Posterior vena cava (tissue), 2 donors: ENCODE results near the gene VPS37B. TPM values are rescaled to one million over a fixed set of nuclear protein-coding genes. Genes with fewer than 3 reads are reported as not detected.
"Not testable (repeated sequence)": the region's sequence is repeated elsewhere in the genome, so short reads cannot be mapped to it uniquely, and the experiment has no call there.

Experiments used
- DNase-seq: peaks from one replicate; pipeline ENCODE4 v3.0.0-alpha.2; 2020; ENCODE audit warnings: low spot score
- intact Hi-C, 2 donors: fragments of 100-400 bp; cut with DNase I; formaldehyde crosslinking; loops; one replicate each; pipeline versions ENCODE4 v1.14.1 to v1.14.2; 2022 to 2023
- total RNA-seq, 2 donors: library from RNA; stranded (reverse); fragmentation: NEBNext Ultra II Directional; extraction: Animal tissue kit (Norgen Biotek cat#: 25700); gene quantifications; one replicate each; pipeline ENCODE4 v1.2.1, GENCODE V29; 2021
- donor health status: DM: yes; HTN: yes; CAD: no.
- donor health status: DM: yes; HTN: yes; CAD: no.

The VPS37B gene
- total RNA-seq, 2 donors from 2014 or later, result 18.3 to 22.3 TPM

DNA sequence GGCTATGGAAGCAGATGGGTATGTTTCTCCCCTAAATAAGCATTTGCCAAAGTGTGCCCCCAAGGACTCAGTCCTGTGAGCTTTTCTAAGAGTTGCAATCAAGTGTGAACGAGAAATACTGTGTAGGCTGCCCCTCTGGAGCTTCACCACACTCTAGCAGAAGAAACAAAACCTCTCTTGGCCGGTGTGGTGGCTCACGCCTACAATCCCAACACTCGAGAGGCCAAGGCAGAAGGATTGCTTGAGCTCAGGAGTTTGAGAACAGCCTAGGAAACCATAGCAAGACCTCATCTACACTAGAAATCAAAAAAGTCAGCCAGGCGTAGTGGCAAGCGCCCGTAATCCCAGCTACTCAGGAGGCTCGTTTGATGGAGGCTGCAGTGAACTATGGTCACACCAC lies 9.8 kb downstream of the VPS37B start:
- DNase-seq, result no peak
- intact Hi-C loops, result no loop called here

DNA sequence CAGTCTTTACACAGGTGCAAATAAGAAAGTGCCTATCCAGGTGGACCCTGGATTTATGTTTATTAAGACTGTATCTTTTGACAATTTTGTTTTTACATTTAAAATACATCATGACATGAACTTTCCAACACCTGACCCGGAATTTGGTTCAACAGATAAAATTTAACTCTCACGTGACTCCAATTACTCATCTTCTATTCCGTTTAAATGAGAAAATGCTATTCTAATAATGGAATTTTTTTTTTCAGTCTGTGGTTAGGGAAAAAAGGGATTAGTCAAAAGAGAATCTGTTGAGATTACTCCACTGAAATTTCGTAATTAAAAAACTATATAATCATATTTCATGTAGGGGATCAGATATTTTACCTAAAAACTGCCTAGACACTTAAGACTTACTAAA lies 11.1 kb downstream of the VPS37B start:
- intact Hi-C loops, result no loop called here

DNA sequence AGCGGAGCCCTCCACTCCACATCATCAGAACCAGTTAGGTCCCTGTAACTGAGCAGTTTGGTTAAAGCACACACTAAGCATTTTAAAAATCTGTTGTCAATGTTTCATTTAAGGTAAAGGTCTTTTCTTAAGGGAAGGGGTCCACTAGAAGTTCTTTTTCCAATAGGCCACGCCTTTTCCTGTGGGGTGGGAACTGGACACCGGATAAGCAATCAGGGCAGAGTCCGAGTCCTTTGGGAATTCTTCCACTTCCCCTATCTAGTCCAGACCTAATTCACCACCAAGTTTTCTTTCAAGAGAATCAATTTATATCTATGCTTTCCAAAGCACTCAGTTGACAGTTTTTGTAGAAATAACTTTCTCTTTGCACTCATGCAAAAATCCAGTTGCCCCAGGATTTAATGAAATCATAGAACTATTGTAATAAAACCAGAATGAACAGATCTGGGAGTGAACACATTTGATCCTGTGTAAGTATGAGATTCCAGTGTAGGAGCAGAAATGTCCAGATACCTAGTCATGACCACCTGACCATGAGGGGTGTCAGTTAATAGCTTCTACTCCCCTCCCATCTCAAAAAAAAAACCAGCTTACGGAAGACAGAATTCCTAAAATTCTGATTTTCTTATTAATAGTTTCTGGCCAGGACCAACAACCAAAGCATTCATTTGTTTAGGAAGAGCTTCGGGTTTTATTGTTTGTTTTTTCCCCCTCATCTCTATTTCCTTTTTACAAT lies 11.7 kb downstream of the VPS37B start:
- no peak for DNase-seq
- intact Hi-C loops, result no loop called here

More for the DNA sequence above, 11.1 kb downstream of the VPS37B start:
- DNase-seq, result no peak

DNA sequence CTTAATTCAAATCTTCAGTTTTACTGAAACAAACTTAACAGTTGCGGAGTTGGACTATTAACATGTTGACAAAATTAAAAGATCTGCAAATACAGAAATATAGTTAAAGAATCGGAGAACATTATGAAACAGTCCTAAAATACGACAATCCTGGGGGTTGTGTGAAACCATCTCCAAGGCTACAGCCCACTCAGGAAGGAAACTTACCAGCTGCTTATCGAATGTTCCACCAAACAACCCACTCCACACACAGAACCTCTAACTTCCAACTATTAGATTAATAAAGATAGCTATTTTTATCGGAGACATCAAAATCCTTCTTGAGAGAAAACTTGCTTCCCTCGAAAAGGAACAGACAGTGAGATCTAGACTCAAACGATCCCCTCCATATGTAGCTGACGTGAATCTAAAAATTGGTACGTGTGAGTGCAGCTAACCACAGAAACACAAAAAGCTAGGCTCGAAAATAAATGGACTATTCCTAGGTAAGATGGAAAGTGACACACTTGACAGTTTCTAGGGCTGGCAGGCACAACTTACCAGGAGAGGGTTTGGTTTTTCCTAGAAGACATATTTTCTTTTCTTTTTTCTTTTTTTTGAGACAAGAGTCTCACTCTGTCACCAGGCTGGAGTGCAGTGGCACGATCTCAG lies 12.9 kb downstream of the VPS37B start:
- intact Hi-C loops, result no loop called here
- DNase-seq, result no peak

DNA sequence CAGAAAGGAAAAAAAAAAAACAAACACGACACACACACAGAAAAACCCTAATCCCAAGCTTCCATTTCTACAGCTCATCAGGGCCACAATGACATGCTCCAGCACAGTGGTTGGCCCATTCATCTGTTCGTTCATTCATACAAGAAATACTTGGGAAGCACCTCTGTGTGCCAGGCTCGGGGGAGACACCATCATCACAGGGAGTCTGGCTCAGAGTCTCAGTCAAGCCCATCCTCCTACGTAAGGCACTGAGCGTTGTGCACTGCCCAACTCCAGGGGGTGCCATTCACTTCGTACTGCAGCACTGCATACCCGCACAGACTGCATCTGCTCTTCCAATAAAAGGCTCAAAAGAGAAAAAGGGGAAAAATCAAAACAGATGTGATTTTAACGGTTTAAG lies 15.3 kb downstream of the VPS37B start:
- DNase-seq, result no peak
- intact Hi-C loops, result loop anchor here in 1 of 2 donors (2.0 kb wide), 1 partner anchor 20 kb away; no protein-coding TSS in a partner anchor

DNA sequence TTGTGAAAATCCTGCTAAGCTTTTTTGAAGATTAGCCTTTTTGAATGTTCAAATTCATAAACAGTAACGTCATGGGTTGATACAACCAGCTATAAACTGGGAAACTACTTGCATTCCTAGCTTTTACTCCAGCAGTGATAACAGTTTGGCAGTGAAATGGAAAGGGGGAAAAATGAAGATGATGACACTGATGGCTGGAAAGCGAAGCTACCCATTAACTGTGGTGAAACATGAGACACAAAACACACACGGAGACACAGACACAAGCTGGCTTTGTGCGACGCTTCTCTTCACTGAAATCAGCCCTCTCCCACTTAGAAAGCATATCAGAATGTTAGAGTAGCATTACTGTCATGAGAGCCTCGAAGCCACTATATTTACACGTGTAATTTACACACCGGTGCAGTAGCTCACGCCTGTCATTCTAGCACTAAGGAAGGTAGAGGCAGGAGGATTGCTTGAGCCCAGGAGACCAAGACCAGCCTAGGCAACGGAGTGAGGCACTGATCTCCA lies 15.7 kb downstream of the VPS37B start:
- intact Hi-C loops, result loop anchor here in 1 of 2 donors (2.0 kb wide), 1 partner anchor 19 kb away; no protein-coding TSS in a partner anchor
- DNase-seq, result no peak

DNA sequence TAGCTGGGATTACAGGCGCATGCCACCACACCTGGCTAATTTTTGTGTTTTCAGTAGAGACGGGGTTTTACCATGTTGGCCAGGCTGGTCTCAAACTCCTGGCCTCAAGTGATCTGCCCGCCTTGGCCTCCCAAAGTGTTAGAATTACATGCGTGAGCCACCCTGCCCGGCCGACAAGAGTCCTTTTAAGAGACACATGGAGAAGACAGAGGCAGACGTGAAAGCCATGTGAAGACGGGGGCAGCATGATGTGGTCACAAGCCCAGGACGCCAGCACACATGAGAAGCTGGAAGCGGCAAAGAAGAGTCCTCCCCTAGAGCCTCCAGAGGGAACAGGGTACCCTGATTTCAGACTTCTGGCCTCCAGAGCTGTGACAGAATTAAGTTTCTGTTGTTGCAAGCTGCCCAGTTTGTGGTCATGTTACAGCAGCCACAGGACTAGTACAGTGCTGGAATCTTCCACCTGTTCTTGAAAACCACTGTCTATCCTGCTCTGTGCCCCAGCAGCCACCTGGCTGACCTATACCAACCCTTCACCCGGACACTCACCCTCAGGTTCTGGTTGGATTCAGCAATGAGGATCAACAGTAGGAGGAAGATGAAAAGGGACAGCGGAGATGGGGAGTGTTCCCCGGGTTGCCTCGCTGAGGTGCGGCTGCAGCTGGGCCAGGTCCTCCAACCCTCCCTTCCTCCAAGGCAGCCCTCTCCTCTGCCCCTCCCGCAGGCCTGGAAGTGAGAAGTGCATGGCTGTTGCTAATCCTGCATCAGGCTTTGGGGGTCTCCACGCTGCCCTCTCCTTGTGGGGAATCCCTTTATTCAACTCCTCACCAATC lies 16.9 kb downstream of the VPS37B start:
- intact Hi-C loops, result no loop called here
- DNase-seq, result no peak

DNA sequence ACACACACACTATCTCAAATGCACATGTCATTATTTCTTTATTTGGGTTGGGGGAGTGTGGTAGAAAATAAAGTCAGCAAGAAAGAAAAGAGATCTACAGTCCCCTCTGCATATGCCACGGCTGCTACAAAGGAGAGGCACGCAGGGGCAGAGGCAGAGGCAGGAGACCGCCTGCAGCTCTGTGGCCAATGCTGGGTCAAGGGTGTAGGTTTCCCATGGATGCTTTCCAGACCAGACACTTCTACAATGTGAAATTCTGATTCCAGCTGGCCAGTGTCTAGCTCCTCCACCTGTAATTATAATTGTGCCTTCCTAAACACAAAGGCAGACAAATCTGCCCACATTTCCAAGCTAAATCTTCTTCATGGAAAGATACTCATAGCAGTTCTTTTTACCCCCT lies 19.2 kb downstream of the VPS37B start:
- intact Hi-C loops, result no loop called here
- DNase-seq, result no peak

DNA sequence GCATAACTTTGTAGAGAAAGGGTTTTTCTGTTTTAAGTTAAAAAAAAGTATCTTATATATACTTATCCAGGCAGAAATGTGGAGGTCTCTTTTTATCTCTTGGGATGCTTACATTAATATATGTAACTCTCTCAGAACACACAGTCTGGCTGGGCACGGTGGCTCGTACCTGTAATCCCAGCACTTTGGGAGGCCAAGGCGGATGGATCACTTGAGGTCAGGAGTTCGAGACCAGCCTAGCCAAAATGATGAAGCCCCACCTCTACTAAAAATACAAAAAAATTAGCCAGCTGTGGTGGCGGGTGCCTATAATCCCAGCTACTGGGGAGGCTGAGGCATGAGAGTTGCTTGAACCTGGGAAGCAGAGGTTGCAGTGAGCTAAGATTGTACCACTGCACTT lies 19.6 kb downstream of the VPS37B start:
- intact Hi-C loops, result not testable (repeated sequence)
- peak; percentile 40 for DNase-seq

DNA sequence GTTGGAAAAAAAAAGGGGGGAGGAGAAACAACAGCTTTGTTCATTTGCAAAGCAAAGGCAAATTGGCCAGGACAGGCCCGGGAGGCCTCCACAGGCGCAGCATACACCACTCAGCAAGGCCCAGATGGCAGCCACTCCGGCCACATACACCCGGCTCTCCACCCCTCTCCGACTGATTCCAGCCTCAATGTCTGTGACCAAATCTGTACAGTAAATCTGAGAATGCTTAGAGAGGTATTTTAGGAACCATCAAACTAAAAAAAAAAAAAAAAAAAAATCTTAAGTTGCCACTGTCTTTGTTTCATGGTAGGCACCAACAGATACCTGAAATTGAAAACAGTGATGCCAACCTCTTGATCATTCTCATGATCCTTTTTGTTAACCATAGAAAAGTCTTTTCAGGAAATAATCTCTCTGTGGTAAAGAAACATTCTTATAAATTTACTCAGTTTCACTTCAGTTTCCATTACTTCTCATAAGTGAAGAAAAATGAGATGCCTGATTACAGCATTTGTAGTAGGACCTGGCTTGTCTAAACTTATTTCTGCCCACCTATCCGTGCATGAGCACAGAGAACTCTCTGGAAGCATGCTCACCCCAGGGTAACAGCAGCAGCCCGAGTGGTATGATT lies 20.2 kb downstream of the VPS37B start:
- DNase-seq, result peak; percentile 26
- intact Hi-C loops, result no loop called here

DNA sequence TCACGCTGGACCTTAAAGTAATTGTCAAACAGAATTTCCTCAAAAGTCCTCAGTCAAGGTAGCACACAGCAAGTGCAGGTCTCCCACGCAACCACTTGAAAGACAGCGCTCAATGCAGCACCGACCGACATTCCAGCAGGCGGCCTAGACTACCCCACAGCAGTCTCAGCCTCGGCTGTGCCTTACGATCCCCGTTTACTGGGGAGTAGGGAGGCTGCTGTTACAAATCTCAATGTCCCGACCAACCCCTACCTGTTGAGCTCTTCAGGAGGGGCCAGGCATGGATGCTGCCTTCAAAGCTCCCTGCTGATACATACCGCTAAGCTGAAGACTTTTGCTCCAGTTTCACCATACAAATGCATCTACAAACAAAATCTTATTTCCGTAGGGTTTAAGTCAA lies 21.8 kb downstream of the VPS37B start:
- intact Hi-C loops, result no loop called here

DNA sequence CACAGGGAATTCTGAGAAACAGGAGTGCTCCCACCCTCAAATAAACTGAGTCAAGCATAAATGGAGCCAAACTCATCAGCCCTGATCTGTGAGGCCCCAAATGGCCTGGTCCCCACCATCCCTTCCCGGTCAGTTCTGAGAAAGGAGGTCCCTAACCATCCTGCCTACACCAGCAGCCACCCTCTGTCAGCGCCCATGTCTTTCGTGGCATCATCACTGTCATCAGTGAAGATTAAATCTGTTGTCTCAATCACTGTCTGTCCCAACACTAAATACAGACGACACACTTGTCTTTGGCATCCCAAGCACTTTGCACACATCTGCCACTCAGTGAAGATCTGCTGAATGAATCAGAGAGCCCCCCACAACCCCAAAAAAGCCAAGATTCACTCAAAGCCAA lies 22.4 kb downstream of the VPS37B start:
- intact Hi-C loops, result no loop called here
- DNase-seq, result peak; percentile 16

More for the DNA sequence above, 21.8 kb downstream of the VPS37B start:
- peak; percentile 72 for DNase-seq

DNA sequence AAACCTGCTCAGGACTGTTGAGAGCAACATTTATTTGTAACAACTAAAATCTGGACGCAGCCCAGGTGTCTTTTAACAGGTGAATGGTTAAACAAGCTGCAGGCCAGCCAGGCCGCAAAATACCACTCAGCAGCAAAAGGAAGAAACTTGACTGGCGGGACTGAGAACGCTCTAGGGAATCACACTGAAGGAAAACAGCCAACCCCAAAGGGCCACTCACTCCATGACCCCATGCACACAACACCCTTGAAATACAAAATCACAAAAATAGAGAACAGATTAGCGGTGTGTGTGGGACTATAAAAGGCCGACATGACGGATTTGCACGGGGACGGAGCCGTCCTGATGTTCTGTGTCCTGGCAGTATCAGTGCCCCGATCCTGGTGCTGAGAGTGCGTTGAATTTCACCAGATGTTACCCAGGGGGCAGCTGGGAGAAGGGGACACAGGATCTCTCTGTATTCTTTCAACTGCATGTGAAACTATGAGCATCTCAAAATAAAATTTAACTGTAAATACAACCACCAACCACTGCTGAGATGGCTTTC lies 23.0 kb downstream of the VPS37B start:
- intact Hi-C loops, result no loop called here
- DNase-seq, result peak; percentile 32

DNA sequence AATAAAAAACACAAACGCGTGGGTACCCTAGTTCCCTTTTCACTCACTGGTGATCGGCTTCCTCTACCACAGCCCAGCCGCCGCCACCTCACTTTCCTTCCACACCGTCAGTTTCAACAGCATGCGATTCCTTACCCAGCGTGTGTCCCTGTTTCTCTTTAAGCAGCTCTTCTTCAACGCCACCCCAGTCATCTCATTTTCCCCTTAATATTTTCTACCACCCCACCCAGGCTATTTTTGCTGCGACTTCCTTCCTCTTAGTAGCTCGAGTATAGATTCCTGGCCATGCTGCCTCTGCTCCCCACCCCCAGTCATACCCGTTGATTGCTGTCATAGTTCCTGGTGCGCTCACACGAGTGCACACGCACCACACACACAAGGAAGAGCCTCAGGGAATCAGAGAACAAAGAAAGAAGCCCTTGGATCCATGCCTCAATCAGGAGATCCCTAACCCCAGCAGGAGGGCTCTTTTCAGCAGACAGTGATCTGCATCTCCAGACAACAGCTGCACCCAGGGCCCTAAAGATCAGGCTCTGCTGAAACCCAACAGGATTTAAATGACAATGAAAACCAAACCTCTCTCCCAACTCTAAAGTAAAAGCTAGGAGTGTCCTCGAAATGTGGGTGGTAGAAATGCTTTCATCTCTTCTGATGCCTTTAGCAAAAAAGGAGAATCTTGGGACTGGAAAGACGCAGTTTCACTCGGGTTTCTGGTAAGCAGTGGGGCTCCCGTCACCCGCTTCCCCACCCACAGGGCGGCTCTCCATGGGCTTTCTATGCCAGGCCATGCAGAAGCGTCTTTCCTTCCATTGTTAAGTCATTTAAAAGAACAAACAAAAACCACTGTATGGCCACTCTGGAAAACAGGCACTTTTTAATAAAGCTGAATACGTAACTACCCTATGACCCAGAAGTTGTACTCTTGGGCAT lies 23.8 kb downstream of the VPS37B start:
- DNase-seq, result peak; percentile 88
- intact Hi-C loops, result no loop called here

DNA sequence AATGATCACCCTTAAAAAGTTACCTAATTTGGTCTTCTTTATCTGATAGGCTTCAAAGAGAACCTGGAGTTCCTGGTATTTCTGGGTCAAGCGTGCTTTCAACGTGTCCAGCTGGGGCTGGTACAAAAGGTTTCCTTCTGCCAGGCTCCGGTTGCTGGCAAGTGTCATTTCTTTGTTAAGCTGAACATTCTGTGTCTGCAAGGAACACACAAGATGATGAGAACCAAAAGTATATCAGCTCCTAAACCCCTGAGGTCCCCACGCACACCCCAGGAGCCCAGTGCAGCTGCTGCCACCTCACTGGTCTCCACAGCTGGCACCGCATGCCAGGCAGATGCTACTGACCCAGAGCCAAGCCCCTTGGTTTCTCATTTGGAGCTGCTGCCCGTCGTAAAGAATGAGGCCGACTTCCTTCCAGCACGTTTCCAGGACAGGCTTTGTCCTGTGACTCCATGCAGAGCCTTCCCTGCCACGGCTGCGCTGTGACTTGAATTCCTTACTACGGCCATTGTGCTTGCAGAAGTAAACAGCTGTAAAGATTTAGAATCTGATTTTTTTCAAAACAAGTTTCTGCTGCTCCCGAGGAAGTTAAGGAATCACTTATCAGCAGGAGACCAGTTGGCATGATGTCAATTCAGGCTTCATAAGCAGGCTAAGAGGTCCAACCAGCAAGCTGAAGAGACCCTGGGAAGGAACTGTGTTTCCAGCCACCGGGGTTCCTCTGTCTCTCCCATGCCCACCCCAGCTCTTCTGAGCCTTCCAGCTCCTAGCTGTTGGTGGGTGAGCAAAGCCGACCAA lies 24.9 kb downstream of the VPS37B start:
- DNase-seq, result peak; percentile 76
- intact Hi-C loops, result no loop called here

DNA sequence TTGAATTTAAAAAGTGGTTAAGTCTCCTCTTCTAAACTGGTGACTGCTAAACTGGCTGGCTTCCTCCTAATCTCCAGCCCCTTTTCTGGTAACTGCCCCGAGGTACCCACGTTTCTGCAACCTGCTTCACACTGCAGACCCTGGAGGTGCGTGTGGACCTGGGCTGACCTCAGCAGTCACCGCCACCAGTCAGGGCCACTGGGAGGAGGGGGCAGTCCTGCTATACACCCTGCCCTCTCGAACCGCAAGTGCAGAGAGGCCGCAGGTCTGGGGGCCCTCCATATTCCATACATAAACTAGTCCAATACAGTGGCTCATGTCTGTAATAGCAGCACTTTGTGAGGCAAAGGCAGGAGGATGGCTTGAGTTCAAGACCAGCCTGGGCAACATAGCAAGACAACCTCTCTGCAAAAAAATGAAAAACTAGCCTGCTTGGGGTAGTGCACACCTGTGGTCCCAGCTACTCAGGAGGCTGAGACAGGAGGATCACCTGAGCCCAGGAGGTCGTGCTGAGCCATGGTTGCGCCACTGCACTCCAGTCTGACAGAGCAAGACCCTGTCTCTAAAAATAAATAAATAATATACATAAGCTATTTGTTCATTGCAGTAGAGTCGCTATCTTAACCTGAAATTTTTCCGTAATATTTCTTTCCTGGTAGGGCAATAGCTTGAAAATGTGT lies 25.6 kb downstream of the VPS37B start:
- peak; percentile 34 for DNase-seq
- intact Hi-C loops, result no loop called here
